DND-41 (cell line): Measurements from ENCODE around the gene MX1.
"Not testable (repeated sequence)": the region's sequence is repeated elsewhere in the genome, so short reads cannot be mapped to it uniquely, and the experiment has no call there.

ENCODE experiments used
- ATAC-seq: fragments of 200-7000 bp; cut with Tn5 transposase; 3 replicates; pipeline ENCODE4 v1.9.1; 2021; ENCODE audit warnings: low read depth; ENCODE audit not compliant: insufficient read depth
- DNase-seq: peaks from one replicate; pipeline ENCODE4 v3.0.0-alpha.2; 2020
- H2AFZ ChIP-seq: 2 replicates; pipeline ENCODE4 v1.6.0; 2012; ENCODE audit warnings: low read depth, low read length
- H3K27ac ChIP-seq: 2 replicates; pipeline ENCODE4 v1.5.1; 2012; ENCODE audit warnings: low read length, inconsistent platforms
- H3K27me3 ChIP-seq: fragments of 200-600 bp; sonication (generic); 2 replicates; pipeline ENCODE4 v1.6.0; 2012; ENCODE audit warnings: low read length, mild to moderate bottlenecking, inconsistent platforms; ENCODE audit not compliant: insufficient read depth, poor library complexity
- H3K36me3 ChIP-seq: 2 replicates; pipeline ENCODE4 v1.5.1; 2012; ENCODE audit warnings: low read length, inconsistent platforms; ENCODE audit not compliant: insufficient read depth
- H3K4me1 ChIP-seq: 2 replicates; pipeline ENCODE4 v1.5.1; 2012; ENCODE audit warnings: mild to moderate bottlenecking, low read length; ENCODE audit not compliant: insufficient read depth
- H3K4me2 ChIP-seq: 2 replicates; pipeline ENCODE4 v1.6.0; 2012; ENCODE audit warnings: mild to moderate bottlenecking, moderate library complexity, low read length, inconsistent platforms; ENCODE audit not compliant: insufficient read depth
- H3K4me3 ChIP-seq, 2 experiments: fragments of 200-600 bp in 1 of 2; shearing (Covaris generic) in 1 of 2; 2 replicates each; pipeline ENCODE4 v1.5.1; 2012 to 2016; ENCODE audit warnings: inconsistent platforms in 2 of 2, low read length in 2 of 2, mild to moderate bottlenecking in 2 of 2, low read depth in 1 of 2, moderate library complexity in 1 of 2
- H3K79me2 ChIP-seq: 2 replicates; pipeline ENCODE4 v1.6.0; 2012; ENCODE audit warnings: low read length, inconsistent platforms; ENCODE audit not compliant: insufficient read depth
- H3K9ac ChIP-seq: 2 replicates; pipeline ENCODE4 v1.6.0; 2012; ENCODE audit warnings: low read depth, mild to moderate bottlenecking, inconsistent platforms, low read length, moderate library complexity
- H3K9me3 ChIP-seq: 2 replicates; pipeline ENCODE4 v1.5.1; 2012; ENCODE audit warnings: low read length, moderate library complexity, mild to moderate bottlenecking, inconsistent platforms; ENCODE audit not compliant: insufficient read depth, severe bottlenecking
- H4K20me1 ChIP-seq: 2 replicates; pipeline ENCODE4 v1.6.0; 2012; ENCODE audit warnings: low read length; ENCODE audit not compliant: insufficient read depth
- EZH2 ChIP-seq: IDR thresholded peaks from 3 replicates; pipeline ENCODE4 v1.6.1; 2012; ENCODE audit warnings: borderline replicate concordance, low read depth, mild to moderate bottlenecking, moderate library complexity, low read length, inconsistent platforms; ENCODE audit not compliant: severe bottlenecking
- TF ChIP-seq, protein P1 (sequence below): IDR thresholded peaks from 2 replicates; pipeline ENCODE4 v1.5.1; 2012; ENCODE audit warnings: borderline replicate concordance, low read length, moderate library complexity, mild to moderate bottlenecking; ENCODE audit not compliant: poor library complexity, severe bottlenecking; ENCODE audit errors: extremely low read depth

The MX1 gene

DNA sequence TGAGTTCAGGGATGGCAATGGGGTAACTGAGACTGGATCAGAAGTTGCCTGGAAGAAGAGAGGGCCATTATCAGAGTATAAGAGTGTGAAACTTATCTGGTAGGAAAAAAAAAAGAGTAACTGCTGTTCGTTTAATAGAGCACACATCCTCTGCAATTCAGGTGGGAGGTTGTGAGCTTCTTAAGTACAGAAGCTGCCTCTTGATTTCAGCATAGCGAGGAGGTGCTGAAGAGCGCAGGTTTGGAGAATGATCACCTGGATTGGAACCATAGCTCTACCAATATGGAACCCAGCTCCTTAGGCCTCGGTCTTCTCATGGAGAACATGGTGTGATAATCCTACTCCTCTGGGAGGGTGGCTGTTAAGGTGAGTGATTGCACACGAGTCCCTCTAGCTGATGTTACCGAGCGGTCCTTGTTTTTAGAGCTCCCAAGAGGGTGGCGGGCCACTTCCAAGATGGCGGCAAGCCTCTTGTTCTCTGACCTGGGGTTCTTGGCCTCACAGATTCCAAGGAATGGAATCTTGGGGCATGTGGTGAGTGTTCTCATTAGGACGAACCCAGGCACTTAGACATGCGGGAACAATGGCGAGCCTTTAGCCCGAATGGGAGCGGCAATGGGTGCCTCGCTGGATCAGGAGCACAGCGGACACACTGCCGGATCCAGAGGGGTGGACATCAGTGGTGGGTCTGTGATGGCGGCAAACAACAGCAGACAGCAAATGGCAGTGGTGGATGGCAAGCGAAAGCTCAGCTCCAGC lies 3.3 kb upstream of the MX1 start:
- TF ChIP-seq, protein P1, sequence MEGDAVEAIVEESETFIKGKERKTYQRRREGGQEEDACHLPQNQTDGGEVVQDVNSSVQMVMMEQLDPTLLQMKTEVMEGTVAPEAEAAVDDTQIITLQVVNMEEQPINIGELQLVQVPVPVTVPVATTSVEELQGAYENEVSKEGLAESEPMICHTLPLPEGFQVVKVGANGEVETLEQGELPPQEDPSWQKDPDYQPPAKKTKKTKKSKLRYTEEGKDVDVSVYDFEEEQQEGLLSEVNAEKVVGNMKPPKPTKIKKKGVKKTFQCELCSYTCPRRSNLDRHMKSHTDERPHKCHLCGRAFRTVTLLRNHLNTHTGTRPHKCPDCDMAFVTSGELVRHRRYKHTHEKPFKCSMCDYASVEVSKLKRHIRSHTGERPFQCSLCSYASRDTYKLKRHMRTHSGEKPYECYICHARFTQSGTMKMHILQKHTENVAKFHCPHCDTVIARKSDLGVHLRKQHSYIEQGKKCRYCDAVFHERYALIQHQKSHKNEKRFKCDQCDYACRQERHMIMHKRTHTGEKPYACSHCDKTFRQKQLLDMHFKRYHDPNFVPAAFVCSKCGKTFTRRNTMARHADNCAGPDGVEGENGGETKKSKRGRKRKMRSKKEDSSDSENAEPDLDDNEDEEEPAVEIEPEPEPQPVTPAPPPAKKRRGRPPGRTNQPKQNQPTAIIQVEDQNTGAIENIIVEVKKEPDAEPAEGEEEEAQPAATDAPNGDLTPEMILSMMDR: no peak
- no peak for TF ChIP-seq EZH2
- no peak overlapping the region for H3K4me2 ChIP-seq

DNA sequence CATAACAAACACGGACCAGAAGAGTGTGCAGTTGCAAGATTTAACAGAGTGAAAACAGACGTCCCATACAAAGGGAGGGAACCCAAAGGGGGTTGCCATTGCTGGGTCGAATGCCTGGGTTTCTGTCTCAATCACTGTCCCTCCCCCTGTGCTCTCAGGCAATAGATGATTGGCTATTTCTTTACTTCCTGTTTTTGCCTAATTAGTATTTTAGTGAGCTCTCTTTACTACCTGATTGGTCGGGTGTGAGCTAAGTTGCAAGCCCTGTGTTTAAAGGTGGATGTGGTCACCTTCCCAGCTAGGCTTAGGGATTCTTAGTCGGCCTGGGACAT lies 2.8 kb upstream of the MX1 start:
- H3K9me3 ChIP-seq, H3K4me3 ChIP-seq, H3K36me3 ChIP-seq, H4K20me1 ChIP-seq, H3K9ac ChIP-seq, H3K4me2 ChIP-seq, ATAC-seq, H2AFZ ChIP-seq, DNase-seq, H3K27ac ChIP-seq, H3K27me3 ChIP-seq, H3K79me2 ChIP-seq: not testable (repeated sequence)
- peaks cover 29% of the 10 kb centered on the region for H3K4me1 ChIP-seq

More for the DNA sequence above, 3.3 kb upstream of the MX1 start:
- Histone ChIP-seq H3K36me3 (no peaks in the 10 kb centered on the region), H3K79me2 (no peaks in the 10 kb centered on the region), H3K27ac (no peak overlapping the region), H3K4me1 (peaks cover 29% of the 10 kb centered on the region), H2AFZ (no peak overlapping the region), H3K9ac (no peak overlapping the region), H3K4me3 (no peak overlapping the region), H4K20me1 (no peaks in the 10 kb centered on the region), H3K9me3 (no peaks in the 10 kb centered on the region), H3K27me3 (no peaks in the 10 kb centered on the region)
- no peak for DNase-seq
- no peak for ATAC-seq

GRCh38 chr21:41425588-41425953 lies 468 bp upstream of the MX1 start:
- H4K20me1 ChIP-seq: no peaks in the 10 kb centered on the region
- ATAC-seq (no peak), DNase-seq (no peak)
- peak overlapping the region; percentile 13 to 57; a peak in 3 of 4 replicates for H3K4me3 ChIP-seq
- no peaks in the 10 kb centered on the region for H3K9me3 ChIP-seq
- TF ChIP-seq EZH2: no peak
- TF ChIP-seq, protein P1: no peak
- H3K27ac ChIP-seq: peak overlapping the region; percentile 36
- H3K9ac ChIP-seq: peak overlapping the region; percentile 63
- peak overlapping the region; percentile 77 for H3K4me2 ChIP-seq
- H3K4me1 ChIP-seq: peaks cover 24% of the 10 kb centered on the region
- H3K36me3 ChIP-seq: no peaks in the 10 kb centered on the region
- H3K27me3 ChIP-seq: no peaks in the 10 kb centered on the region
- no peaks in the 10 kb centered on the region for H3K79me2 ChIP-seq
- peak overlapping the region; percentile 90 for H2AFZ ChIP-seq

- Histone ChIP-seq H4K20me1 (no peaks in the 10 kb centered on the region), H3K27ac (no peak overlapping the region), H3K27me3 (no peaks in the 10 kb centered on the region), H3K79me2 (no peaks in the 10 kb centered on the region), H3K4me2 (peak overlapping the region; percentile 77), H2AFZ (0 out of 2 replicates have a peak overlapping the region, but pooled peaks have one; percentile 90), H3K4me3 (peak overlapping the region in 1 of 2 experiments; percentile 57; a peak in 2 of 4 replicates), H3K9ac (peak overlapping the region; percentile 63; the same call in 1 of the 2 replicates), H3K9me3 (no peaks in the 10 kb centered on the region), H3K36me3 (no peaks in the 10 kb centered on the region), H3K4me1 (peaks cover 16% of the 10 kb centered on the region)
- DNase-seq (no peak), ATAC-seq (no peak)
- no peak for TF ChIP-seq EZH2
- TF ChIP-seq, protein P1: no peak
These were observed 801 bp downstream of the MX1 start for GRCh38 chr21:41426676-41427404.
